ENCODE data around the gene RNF115. TPM values are rescaled to one million over a fixed set of nuclear protein-coding genes. Genes with fewer than 3 reads are reported as not detected.
"Not testable (repeated sequence)": the region's sequence is repeated elsewhere in the genome, so short reads cannot be mapped to it uniquely, and the experiment has no call there.

The RNF115 gene
- polyA plus RNA-seq, 1 donor from 2014 or later, result 6.7 TPM

GRCh38 chr1:145845514-145846161 lies 21.7 kb upstream of the RNF115 start, which contains the start of gene NUDT17:
TSS of gene NUDT17 (plus strand) at chr1:145845630. CDS start at chr1:145845641, 11 bp downstream.
- H3K27ac Mint-ChIP-seq, result peak within 1 kb of the TSS; percentile 23 to 90 (median 59)
- peaks cover 0 to 6% (median 5%) of the 10 kb centered on the region in 3 donors for H3K4me1 Mint-ChIP-seq
- peak within 1 kb of the TSS in 1 of 4 donors; percentile 56 for H3K4me3 Mint-ChIP-seq
- H3K36me3 Mint-ChIP-seq, result peaks cover 4% of the 10 kb centered on the region
- H3K27me3 Mint-ChIP-seq, result no peaks in the 10 kb centered on the region
- H3K9me3 Mint-ChIP-seq, result no peaks in the 10 kb centered on the region

- Mint-ChIP-seq H3K9me3 (no peaks in the 10 kb centered on the region), H3K27me3 (no peaks in the 10 kb centered on the region), H3K36me3 (peaks cover 4% of the 10 kb centered on the region), H3K4me3 (no peak overlapping the region), H3K27ac (no peak overlapping the region), H3K4me1 (peaks cover 0 to 6% (median 5%) of the 10 kb centered on the region in 3 donors)
Measured at GRCh38 chr1:145845144-145845513, 21.2 kb upstream of the RNF115 start.

- no peaks in the 10 kb centered on the region for H3K27me3 Mint-ChIP-seq
- H3K36me3 Mint-ChIP-seq, result peaks cover 5% of the 10 kb centered on the region
- H3K27ac Mint-ChIP-seq, result no peak overlapping the region
- H3K4me3 Mint-ChIP-seq, result no peak overlapping the region
- peaks cover 0 to 6% (median 5%) of the 10 kb centered on the region in 3 donors for H3K4me1 Mint-ChIP-seq
- no peaks in the 10 kb centered on the region for H3K9me3 Mint-ChIP-seq
Measured at GRCh38 chr1:145843031-145843430, 19.1 kb upstream of the RNF115 start.

GRCh38 chr1:145837656-145838055 lies 13.8 kb upstream of the RNF115 start:
- no peaks in the 10 kb centered on the region for H3K9me3 Mint-ChIP-seq
- H3K4me1 Mint-ChIP-seq, result no peaks in the 10 kb centered on the region
- peaks cover 8% of the 10 kb centered on the region for H3K36me3 Mint-ChIP-seq
- H3K4me3 Mint-ChIP-seq, result no peak overlapping the region
- H3K27ac Mint-ChIP-seq, result no peak overlapping the region
- H3K27me3 Mint-ChIP-seq, result no peaks in the 10 kb centered on the region

- not testable (repeated sequence) for H3K27me3 Mint-ChIP-seq, H3K9me3 Mint-ChIP-seq, H3K27ac Mint-ChIP-seq, H3K4me3 Mint-ChIP-seq
- peaks cover 4 to 16% (median 9%) of the 10 kb centered on the region in 3 donors for H3K4me1 Mint-ChIP-seq
- peaks cover 21% of the 10 kb centered on the region for H3K36me3 Mint-ChIP-seq
Measured at GRCh38 chr1:145830810-145831209, 6.9 kb upstream of the RNF115 start.

- H3K9me3 Mint-ChIP-seq, result no peaks in the 10 kb centered on the region
- H3K27me3 Mint-ChIP-seq, result no peaks in the 10 kb centered on the region
- peaks cover 9 to 23% (median 18%) of the 10 kb centered on the region in 3 donors for H3K4me1 Mint-ChIP-seq
- peak overlapping the region in 1 of 4 donors; percentile 19 for H3K4me3 Mint-ChIP-seq
- peak overlapping the region; percentile 1 to 85 (median 69) for H3K27ac Mint-ChIP-seq
- peaks cover 18% of the 10 kb centered on the region for H3K36me3 Mint-ChIP-seq
Measured at GRCh38 chr1:145828367-145829026, 4.6 kb upstream of the RNF115 start.

GRCh38 chr1:145827966-145828365 lies 4.1 kb upstream of the RNF115 start:
- Mint-ChIP-seq H3K27ac (peak overlapping the region; percentile 1 to 85 (median 69)), H3K27me3 (no peaks in the 10 kb centered on the region), H3K4me1 (peaks cover 9 to 23% (median 18%) of the 10 kb centered on the region in 3 donors), H3K4me3 (peak overlapping the region in 1 of 4 donors; percentile 19), H3K36me3 (peaks cover 18% of the 10 kb centered on the region), H3K9me3 (no peaks in the 10 kb centered on the region)

GRCh38 chr1:145826030-145826429 lies 2.1 kb upstream of the RNF115 start:
- peaks cover 18% of the 10 kb centered on the region for H3K36me3 Mint-ChIP-seq
- peak overlapping the region in 1 of 3 donors; percentile 29 for H3K27ac Mint-ChIP-seq
- H3K9me3 Mint-ChIP-seq, result no peaks in the 10 kb centered on the region
- peak overlapping the region in 3 of 4 donors; percentile 48 to 89 (median 79) for H3K4me3 Mint-ChIP-seq
- no peaks in the 10 kb centered on the region for H3K27me3 Mint-ChIP-seq
- H3K4me1 Mint-ChIP-seq, result peaks cover 9 to 23% (median 18%) of the 10 kb centered on the region in 3 donors

GRCh38 chr1:145824499-145824842 lies 576 bp upstream of the RNF115 start:
- H3K9me3 Mint-ChIP-seq, result no peaks in the 10 kb centered on the region
- peak overlapping the region; percentile 76 to 97 (median 96) for H3K27ac Mint-ChIP-seq
- H3K4me1 Mint-ChIP-seq, result peaks cover 9 to 23% (median 18%) of the 10 kb centered on the region in 3 donors
- peak overlapping the region; percentile 96 to 99 (median 98) for H3K4me3 Mint-ChIP-seq
- H3K36me3 Mint-ChIP-seq, result peaks cover 16% of the 10 kb centered on the region
- H3K27me3 Mint-ChIP-seq, result no peaks in the 10 kb centered on the region

GRCh38 chr1:145822779-145823331 lies 1.0 kb downstream of the RNF115 start:
- peak overlapping the region in 1 of 4 donors; percentile 98 for H3K4me3 Mint-ChIP-seq
- H3K9me3 Mint-ChIP-seq, H3K27me3 Mint-ChIP-seq, H3K36me3 Mint-ChIP-seq, H3K27ac Mint-ChIP-seq: not testable (repeated sequence)
- H3K4me1 Mint-ChIP-seq, result peaks cover 9 to 15% (median 14%) of the 10 kb centered on the region in 3 donors

- H3K27ac Mint-ChIP-seq, H3K4me1 Mint-ChIP-seq, H3K9me3 Mint-ChIP-seq, H3K27me3 Mint-ChIP-seq, H3K36me3 Mint-ChIP-seq, H3K4me3 Mint-ChIP-seq: not testable (repeated sequence)
Measured at GRCh38 chr1:145818095-145818494, 5.8 kb downstream of the RNF115 start.

GRCh38 chr1:145812977-145813810 lies 10.7 kb downstream of the RNF115 start:
- H3K27me3 Mint-ChIP-seq, H3K9me3 Mint-ChIP-seq, H3K4me1 Mint-ChIP-seq, H3K27ac Mint-ChIP-seq, H3K4me3 Mint-ChIP-seq, H3K36me3 Mint-ChIP-seq: not testable (repeated sequence)

GRCh38 chr1:145806844-145807243 lies 17.1 kb downstream of the RNF115 start:
- no peaks in the 10 kb centered on the region for H3K9me3 Mint-ChIP-seq
- peaks cover 4% of the 10 kb centered on the region for H3K36me3 Mint-ChIP-seq
- H3K27me3 Mint-ChIP-seq, result no peaks in the 10 kb centered on the region
- H3K4me1 Mint-ChIP-seq, result peaks cover 12 to 22% (median 22%) of the 10 kb centered on the region in 3 donors
- H3K27ac Mint-ChIP-seq, result no peak overlapping the region
- no peak overlapping the region for H3K4me3 Mint-ChIP-seq

GRCh38 chr1:145806408-145806807 lies 17.5 kb downstream of the RNF115 start:
- H3K27ac Mint-ChIP-seq, result no peak overlapping the region
- H3K4me3 Mint-ChIP-seq, result no peak overlapping the region
- peaks cover 12 to 24% (median 22%) of the 10 kb centered on the region in 3 donors for H3K4me1 Mint-ChIP-seq
- H3K27me3 Mint-ChIP-seq, result no peaks in the 10 kb centered on the region
- H3K9me3 Mint-ChIP-seq, result no peaks in the 10 kb centered on the region
- H3K36me3 Mint-ChIP-seq, result peaks cover 7% of the 10 kb centered on the region

GRCh38 chr1:145805057-145805456 lies 18.8 kb downstream of the RNF115 start:
- Mint-ChIP-seq H3K4me1 (peaks cover 16 to 24% (median 23%) of the 10 kb centered on the region in 3 donors), H3K9me3 (no peaks in the 10 kb centered on the region)

More at GRCh38 chr1:145805057-145805456, 18.8 kb downstream of the RNF115 start:
- Mint-ChIP-seq H3K4me3 (no peak overlapping the region), H3K27me3 (no peaks in the 10 kb centered on the region), H3K36me3 (peaks cover 8% of the 10 kb centered on the region), H3K27ac (no peak overlapping the region)

Data from IgD-negative memory B cell (primary cell).